Stimulated activated naive CD4-positive, alpha-beta T cell treated with Interleukin-2 at 50 U/mL for 16 hours (primary cell): ENCODE data around the gene RNF214.
"Not testable (repeated sequence)": the region's sequence is repeated elsewhere in the genome, so short reads cannot be mapped to it uniquely, and the experiment has no call there.

Experiments used
- DNase-seq: peaks from one replicate; lab custom pipeline; 2025; lab: John Stamatoyannopoulos, UW

The RNF214 gene

DNA sequence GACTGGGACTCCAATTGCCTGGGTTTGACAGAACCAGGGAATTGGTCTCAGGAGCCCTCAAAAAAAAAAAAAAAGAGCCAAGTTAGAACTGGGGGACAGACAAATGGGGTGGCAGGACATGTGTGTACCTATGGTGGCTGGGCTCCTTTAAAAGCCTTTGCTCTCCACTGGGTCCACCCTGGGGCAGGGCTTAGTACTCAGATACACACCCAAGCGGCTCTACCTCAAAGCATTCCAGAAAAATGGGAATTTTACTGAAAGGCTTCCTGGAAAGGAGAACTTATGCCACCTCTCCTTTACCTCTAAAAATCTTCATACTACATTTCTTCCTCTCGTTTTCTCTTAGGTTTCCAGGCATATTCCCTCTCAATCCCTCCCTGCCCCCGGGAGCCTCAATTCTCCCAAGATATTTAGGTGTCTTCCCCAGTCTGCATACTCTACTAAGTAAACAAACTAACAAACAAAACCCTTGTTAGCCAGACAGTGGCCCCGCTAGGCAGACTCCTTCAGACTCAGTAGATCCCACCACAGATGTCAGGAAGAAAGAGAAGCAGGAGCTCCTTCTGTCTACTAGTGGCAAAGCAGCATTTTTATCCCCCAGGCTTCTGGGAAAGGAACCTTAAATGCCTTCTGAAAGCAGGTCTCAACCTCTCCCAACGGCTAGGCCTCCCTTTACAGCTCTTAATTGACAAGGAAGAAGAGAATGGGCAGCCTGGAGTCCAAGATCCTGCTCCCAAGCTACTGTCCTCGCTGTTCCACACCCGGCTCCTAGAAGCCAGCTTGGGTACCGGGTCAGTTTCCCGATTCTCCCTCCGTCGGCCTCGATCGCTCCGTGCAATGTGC, 1.3 kb upstream of the RNF214 start:
- no peak for DNase-seq

DNA sequence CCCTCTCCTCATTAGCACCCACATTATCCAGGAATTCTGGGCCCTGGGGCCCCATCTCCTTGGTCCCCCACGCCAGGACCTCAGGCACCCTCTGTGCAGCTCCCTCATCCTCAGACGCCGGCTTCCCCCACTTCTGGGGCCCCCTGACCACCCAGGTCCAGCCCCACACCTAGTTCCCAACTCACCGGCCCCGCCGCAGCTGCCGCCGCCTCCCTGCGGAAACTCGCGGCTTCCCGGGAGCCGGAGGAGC, 704 bp upstream of the RNF214 start, which contains the start of gene PCSK7:
TSS of gene PCSK7 (minus strand) at position 232 of the 250 bp plus-strand sequence. CDS start 2,229 bp downstream, outside the sequence.
- no peak for DNase-seq

DNA sequence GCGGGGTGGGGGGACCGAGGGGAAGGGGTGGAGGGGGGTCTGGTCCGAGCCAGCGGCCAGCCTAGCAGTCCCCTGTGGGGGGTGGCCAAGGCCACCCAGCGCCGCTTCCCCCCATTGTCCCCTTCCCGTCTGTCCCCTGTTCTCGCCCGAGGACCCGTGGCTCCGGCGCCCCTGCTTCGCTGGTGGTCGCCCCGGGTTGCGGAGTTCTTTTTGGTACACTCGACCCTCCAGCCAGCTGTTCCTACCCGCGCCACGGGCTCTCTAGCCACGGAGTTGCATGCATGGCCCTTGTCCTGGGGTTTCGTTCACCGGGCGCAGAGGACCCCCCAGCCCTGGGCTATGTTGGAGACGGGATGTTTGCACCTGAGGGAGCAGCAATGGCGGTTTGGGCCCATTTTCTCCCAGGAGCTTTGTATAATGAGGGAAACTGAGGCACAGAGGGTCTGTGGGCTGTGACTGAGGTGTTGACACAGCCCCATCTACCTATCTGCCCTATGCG, 489 bp downstream of the RNF214 start:
- no peak for DNase-seq

DNA sequence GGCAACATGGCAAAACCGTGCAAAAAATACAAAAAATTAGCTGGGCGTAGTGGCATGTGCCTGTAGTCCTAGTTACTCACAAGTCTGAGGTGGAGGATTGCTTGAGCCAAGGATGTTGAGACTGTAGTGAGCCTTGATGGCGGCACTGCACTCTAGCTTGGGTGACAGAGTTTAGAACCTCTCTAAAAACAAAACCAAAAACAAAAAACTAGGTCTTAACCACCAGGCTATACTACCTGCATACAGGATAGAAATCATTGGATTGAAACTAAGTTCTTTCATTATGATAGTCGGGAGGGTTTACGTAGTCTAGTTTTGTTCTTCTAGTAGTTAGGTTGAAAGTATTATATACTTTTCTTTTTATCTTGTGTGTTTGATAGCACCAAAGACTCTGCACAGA, 5.8 kb downstream of the RNF214 start:
- no peak for DNase-seq

DNA sequence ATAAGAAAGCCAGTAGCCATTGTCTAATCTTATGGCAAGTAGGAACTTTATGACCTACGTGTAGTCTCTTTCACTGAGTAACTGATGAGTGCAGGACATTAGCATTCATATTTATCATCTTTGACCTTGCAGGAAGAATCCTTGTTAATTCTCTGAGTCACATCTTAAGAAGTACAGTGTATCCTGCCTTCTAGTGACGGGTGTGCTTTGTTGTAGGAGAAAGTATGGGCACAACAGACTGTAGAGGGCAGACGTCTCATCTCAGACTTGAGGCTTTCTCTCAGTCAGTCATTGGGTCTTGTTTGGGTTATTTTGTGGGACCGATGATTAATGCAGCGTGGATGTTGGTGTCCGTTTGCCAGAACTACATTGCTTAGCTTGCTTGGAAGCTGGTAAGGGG, 6.8 kb downstream of the RNF214 start:
- no peak for DNase-seq

DNA sequence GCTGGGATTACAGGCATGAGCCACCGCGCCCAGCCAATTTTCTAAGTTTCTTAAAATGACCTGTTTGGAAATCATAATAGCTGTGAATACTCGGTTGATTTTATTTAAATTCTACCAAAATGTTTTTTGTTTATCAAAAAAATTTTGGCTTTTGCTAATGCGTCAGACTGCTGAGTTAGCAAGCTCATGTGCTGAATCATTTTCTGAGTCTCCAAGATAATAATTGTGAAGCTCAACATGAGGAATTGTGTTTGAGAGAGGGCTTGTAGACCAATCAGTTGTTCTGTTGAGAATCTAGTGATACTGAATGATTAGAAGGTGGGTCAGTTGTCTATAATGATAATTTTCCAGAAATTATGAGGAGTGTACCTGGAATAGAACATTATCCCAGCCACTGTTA, 15.9 kb downstream of the RNF214 start:
- no peak for DNase-seq

DNA sequence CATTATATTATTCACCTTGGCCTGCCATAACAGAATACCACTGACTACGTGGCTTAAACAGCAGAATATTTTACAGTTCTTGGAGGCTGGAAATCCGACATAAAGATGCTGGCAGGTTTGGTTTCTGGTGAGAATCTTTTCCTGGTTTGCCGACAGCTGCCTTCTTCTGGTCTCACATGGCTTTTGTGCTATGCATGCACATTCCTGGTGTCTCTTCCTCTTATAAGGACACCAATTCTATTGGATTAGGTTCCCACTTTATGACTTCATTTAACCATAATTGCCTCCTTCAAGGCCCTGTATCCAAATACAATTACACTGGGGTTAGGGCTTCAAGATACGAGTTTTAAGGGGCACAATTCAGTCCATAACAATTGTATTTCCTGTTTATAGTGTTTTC, 17.1 kb downstream of the RNF214 start:
- DNase-seq: no peak

DNA sequence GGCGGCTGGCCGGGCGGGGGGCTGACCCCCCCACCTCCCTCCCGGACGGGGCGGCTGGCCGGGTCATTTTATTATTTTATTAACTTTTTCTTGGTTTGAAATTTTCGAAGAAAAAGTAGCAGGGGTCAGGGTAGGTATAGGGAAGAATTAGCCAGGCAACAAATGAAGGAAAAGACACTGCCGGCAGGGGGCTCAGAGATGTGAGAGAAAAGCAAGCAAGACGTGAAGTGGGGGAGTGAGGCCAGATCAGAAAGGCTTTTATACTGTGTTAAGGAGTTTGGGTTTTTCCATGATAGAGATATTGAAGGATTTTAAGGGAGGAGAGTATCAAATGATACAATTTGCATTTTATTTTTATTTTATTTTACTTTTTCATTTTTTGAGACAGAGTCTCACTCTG, 19.0 kb downstream of the RNF214 start:
- DNase-seq: no peak

DNA sequence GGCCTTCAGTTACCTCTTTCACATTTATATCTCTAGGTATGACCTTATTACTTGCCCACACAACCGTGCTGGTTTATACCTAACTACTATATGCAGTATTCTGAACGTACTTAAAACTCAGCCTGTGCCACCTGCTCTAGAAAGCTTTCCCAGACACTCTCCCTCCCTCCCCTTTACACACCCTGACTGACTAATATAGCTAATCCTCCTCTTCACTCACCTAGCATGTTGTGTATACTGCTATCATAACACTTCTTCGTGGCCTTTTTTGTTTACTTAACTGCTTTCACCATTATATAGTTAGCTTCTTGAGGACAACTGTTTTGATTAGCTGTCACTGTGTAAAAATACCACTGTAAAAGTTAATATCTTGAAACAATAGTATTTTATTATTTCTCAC, 23.5 kb downstream of the RNF214 start:
- DNase-seq: no peak

DNA sequence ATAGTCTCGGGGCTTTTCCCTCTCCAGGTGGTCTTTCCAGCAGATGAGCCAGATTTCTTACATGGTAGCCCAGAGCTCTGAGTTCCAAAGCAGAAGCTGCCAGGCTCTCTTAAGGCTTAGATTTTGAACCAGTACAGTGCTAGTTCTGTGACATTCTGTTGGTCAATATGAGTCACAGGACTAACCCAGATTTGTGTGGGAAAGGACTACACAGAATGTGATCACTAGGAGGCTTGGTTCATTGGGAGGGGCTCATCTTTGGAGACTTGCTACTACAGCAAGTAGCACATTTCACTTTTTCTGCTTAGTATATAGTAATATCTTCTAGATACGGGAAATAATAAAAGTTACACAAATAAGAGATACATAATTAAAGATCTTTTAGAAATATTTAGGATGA, 24.1 kb downstream of the RNF214 start:
- no peak for DNase-seq

DNA sequence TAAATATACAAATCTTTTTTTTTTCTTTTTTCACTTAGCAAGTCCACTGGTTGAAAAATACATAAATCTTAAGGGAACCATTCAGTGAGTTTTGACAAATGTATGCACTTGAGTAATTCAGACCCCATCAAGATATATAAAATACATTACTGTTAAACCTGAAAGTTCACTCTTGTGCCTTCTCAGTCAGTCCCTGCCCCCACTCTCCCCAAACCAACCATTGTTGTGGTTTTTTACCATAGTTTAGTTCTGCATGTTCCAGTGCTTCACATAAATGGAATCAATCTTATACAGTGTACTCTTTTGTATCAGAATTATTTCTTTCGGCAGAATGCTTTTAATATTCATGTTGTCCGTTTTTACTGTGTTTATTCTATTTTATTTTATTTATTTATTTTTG, 26.1 kb downstream of the RNF214 start:
- no peak for DNase-seq

DNA sequence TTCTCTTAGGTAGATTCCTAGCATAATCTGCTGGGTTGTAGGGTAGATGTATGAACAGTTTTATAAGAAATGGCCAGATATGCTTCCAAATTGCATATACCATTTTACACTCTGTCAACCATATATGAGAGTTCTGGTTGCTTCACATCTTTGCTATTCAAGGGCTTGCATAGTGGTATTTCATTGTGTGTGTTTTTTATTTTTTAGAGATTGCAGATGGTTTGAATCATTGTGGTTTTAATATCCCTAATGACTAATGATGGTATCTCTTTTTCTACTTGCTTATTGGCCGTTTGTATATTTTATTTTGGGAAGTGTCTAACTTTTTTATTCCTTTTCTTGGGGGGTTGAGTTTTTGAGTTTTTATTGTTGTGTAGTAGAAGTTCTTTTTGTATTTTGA, 26.9 kb downstream of the RNF214 start:
- DNase-seq: no peak

DNA sequence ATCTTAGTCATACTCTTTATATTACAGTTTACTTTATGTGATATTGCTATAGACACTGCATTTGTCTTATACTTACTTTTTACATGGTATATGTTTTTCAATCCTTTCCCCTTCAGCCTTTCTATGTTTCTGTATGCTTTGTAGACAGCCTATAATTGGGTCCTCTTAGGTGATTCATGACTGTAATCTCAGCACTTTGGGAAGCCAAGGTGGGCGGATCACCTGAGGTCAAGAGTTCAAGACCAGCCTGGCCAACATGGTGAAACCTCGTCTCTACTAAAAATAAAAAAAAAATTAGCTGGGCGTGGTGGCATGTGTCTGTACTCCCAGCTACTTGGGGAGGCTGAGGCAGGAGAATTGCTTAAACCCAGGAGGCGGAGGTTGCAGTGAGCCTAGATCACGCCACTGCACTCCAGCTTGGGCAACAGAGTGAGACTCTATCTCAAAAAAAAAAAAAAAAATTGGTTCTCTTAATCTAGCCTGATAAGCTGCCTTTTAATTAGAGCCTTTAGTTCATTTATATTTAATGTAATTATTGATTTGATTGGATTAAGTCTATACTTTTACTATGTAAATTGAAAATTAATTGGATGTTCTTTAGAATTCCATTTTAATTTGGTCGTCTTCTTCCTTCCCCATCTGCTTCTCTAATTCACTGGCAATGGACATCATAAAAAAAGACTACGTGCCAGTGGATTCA, 32.3 kb downstream of the RNF214 start:
- not testable (repeated sequence) for DNase-seq

DNA sequence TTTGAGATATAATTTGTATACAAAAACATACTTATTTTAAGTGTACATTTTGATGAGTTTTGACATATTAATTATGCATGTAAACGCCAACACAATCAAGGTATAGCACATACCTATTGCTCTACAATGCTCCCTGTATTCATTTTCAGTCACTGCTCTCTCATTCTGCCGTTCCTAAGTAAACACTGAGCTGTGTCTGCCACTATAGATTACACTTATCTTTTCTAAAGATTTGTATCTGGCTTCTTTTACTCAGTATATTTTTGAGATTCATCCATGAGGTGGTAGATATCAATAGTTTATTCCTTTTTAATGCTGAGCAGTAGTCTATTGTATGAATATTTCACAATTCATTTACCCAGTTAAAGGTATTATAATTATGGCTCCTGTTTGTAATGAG, 33.3 kb downstream of the RNF214 start:
- DNase-seq: no peak

DNA sequence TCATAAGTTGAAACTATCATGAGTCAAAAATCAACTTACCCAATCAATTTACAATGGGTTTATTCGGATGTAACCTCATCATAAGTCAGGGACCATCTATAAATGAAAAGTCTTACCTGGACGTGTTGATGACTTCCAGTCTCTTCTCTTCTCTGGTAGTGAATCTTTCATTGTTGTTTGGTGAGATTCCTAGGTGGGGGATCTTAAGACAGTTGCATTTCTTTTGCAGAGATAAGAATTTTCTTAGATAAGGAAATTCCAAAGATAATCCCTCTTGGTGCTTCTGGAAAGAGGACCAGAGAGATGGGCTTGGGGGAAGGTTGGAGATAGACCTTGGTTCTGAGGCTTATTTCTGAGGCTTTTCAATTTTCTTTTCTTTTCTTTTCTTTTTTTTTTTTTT, 37.4 kb downstream of the RNF214 start:
- no peak for DNase-seq

DNA sequence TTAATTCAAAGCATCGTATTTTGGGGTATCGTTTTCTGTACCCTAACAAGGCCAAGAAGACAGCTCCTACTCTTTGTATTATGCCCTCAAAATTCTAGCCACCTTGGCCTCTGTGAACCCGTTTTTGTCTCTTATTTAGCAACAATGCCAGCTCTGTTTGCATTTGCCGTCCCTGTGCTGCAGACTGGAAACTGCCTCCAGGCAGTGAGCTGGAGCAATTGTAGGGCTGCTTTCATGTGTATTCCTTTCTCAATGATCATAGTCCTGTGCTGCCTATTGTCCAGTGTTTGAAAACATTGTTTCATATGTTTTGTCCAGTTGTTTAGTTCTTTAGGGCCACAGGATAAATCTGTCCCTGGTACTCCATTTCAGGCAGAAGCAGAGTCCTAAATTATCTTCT, 38.7 kb downstream of the RNF214 start:
- no peak for DNase-seq

DNA sequence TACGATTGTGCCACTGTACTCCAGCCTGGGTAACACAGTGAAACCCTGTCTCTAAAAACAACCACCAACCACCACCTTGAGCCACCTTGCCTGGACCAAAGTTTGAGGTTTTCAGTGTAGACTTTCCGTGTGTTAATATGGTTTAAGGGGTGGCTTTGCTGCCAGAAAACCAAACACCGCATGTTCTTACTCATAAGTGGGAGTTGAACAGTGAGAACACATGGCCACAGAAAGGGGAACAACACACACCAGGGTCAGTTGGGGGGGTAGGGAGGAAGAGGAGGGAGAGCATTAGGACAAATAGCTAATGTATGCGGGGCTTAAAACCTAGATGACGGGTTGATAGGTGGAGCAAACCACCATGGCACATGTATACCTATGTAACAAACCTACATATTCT, 39.7 kb downstream of the RNF214 start:
- DNase-seq: not testable (repeated sequence)

DNA sequence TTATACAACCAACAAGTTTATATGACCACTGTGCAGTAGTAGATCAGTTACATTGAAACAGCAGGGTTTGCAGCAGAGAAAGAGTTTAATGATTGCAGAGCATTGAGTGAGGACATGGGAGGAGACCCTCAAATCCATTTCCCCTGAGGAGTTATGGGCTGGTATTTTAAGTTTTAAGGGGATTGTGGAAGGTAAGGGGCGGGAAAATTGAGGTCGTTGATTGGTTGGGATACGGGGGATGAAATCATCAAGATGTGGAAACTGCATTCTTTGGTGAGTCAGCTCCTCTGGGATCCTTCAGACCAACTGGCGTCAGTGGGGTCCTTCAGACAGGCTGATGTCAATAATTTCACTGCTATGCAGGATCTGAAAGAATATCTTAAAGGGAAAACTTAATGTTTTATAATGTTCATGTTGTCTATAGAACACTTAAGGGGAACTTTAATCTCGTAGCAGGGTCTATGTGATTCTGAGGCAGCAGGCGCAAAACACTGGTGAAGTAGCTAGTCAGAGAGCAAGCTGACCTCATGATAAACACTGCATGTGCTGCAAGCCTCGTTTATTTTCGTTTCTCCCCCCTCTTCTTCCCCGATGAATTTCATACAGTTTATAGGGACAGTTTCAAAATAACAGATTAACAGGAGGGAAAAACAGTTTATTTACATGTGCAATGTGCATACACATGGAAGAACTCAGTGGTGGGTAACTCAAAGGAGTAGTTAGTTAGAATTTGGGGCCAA, 41.2 kb downstream of the RNF214 start:
- no peak for DNase-seq

DNA sequence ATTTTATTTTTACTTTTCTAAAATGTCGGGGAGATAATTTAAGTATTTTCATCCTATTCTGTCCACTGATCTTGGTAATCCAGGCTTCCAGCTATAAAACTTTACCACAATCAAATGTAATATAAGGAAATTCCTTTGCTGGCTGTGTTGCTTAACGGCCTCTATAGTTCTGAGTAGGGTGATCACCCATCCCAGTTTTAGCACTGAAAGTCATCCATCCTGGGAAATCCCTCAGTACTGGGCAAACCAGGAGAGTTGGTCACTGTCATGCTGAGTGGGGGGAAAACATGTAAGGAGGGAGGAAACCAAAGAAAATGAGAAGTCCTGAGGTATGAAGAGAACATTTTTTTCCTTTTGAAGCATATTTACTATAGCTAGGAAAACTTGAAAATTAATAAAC, 45.9 kb downstream of the RNF214 start:
- no peak for DNase-seq

DNA sequence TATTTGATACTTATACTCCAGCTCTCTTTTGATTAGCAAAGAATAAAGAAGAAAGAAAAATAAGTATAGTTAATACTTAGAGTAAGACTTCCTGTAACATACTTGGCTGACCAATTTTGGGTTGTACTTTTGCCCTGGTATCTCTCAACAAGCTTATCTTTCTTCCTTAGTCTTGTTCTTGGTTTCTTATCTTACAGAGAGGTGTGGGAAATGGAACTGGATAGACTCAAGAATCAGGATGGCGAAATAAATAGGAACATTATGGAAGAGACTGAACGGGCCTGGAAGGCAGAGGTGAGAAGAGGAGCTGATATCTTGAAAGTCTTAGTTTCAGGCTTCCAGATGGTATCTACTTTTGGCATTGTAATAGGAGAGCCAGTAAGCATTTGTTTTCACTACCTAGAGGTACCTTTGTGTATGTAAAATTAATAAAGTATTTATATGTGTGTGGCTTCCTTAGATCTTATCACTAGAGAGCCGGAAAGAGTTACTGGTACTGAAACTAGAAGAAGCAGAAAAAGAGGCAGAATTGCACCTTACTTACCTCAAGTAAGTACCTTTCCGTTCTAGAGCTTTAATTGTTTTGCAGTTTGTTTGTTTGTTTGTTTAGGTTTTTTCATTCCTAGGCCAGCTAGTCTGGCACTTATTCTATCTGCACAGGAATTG, 47.4 kb downstream of the RNF214 start:
- no peak for DNase-seq

DNA sequence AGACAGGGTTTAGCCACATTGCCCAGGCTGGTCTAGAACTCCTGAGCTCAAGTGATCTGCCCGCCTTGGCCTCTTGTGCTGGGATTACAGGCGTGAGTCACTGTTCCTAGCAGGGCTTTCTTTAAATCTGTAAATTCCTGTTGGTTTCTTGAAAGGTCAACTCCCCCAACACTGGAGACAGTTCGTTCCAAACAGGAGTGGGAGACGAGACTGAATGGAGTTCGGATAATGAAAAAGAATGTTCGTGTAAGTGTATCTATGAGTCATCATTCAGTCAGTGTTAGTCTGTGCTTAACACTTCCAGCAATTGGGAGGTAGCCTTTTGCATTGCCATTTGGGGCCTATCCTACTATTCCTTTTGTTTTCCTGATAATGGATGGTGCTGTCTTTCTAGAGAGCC, 48.7 kb downstream of the RNF214 start:
- DNase-seq: no peak

DNA sequence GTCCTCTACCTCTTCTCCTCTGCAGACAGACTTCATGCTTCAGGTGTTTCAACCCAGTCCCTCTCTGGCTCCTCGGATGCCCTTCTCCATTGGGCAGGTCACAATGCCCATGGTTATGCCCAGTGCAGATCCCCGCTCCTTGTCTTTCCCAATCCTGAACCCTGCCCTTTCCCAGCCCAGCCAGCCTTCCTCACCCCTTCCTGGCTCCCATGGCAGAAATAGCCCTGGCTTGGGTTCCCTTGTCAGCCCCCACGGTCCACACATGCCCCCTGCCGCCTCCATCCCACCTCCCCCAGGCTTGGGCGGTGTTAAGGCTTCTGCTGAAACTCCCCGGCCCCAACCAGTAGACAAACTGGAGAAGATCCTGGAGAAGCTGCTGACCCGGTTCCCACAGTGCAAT, 49.4 kb downstream of the RNF214 start:
- DNase-seq: no peak
